Keratinocyte (primary cell): Measurements from ENCODE around the gene CFAP20DC. TPM values are rescaled to one million over a fixed set of nuclear protein-coding genes. Genes with fewer than 3 reads are reported as not detected.
A peak's percentile ranks its signal among the peaks of the same experiment; 100 is the strongest.

Source experiments
- DNase-seq: peaks from one replicate; pipeline ENCODE4 v3.0.0-alpha.2; 2011; ENCODE audit warnings: low read depth, missing footprints, low spot score
- FAIRE-seq: peaks from 2 replicates; lab custom pipeline; 2011; peaks lifted over from hg19 to GRCh38; lab: Jason Lieb, UNC
- H2AFZ ChIP-seq: 2 replicates; pipeline ENCODE4 v1.6.0; 2012; ENCODE audit warnings: low read length, control low read depth, inconsistent platforms; ENCODE audit not compliant: control insufficient read depth
- H3K27ac ChIP-seq: 2 replicates; pipeline ENCODE4 v1.5.1; 2011; ENCODE audit warnings: low read length; ENCODE audit not compliant: control insufficient read depth, insufficient read depth
- H3K27me3 ChIP-seq: 3 replicates; pipeline ENCODE4 v1.6.0; 2011; ENCODE audit warnings: low read length; ENCODE audit not compliant: control insufficient read depth, insufficient read depth; ENCODE audit errors: extremely low read depth
- H3K36me3 ChIP-seq, 2 experiments: 2 replicates in 1 of 2; 3 replicates in 1 of 2; pipeline ENCODE4 v1.5.1; 2011; ENCODE audit warnings: low read length in 2 of 2, mild to moderate bottlenecking in 1 of 2; ENCODE audit not compliant: control insufficient read depth in 2 of 2, insufficient read depth in 2 of 2; ENCODE audit errors: extremely low read depth in 1 of 2
- H3K4me1 ChIP-seq: 3 replicates; pipeline ENCODE4 v1.5.1; 2011; ENCODE audit warnings: low read length; ENCODE audit not compliant: control insufficient read depth, insufficient read depth; ENCODE audit errors: extremely low read depth
- H3K4me2 ChIP-seq: 3 replicates; pipeline ENCODE4 v1.6.0; 2011; ENCODE audit warnings: low read depth, low read length; ENCODE audit not compliant: control insufficient read depth, insufficient read depth; ENCODE audit errors: extremely low read depth
- H3K4me3 ChIP-seq, 3 experiments: fragments of 200-600 bp in 1 of 3; sonication (generic) in 1 of 3; 2 replicates in 2 of 3; 3 replicates in 1 of 3; pipeline ENCODE4 v1.5.1; 2011 to 2016; ENCODE audit warnings: low read length in 3 of 3, mild to moderate bottlenecking in 3 of 3, control low read depth in 2 of 3, inconsistent platforms in 1 of 3, low read depth in 1 of 3, mixed read lengths in 1 of 3, mixed run types in 1 of 3, moderate library complexity in 1 of 3; ENCODE audit not compliant: control insufficient read depth in 2 of 3, insufficient read depth in 2 of 3; ENCODE audit errors: extremely low read depth in 1 of 3
- H3K79me2 ChIP-seq: 2 replicates; pipeline ENCODE4 v1.6.0; 2012; ENCODE audit warnings: low read length; ENCODE audit not compliant: control insufficient read depth, insufficient read depth
- H3K9ac ChIP-seq: 3 replicates; pipeline ENCODE4 v1.6.0; 2011; ENCODE audit warnings: low read length; ENCODE audit not compliant: control insufficient read depth, insufficient read depth; ENCODE audit errors: extremely low read depth
- H3K9me1 ChIP-seq: 3 replicates; pipeline ENCODE4 v1.6.0; 2011; ENCODE audit warnings: low read length; ENCODE audit not compliant: control insufficient read depth, insufficient read depth; ENCODE audit errors: extremely low read depth
- H3K9me3 ChIP-seq: 2 replicates; pipeline ENCODE4 v1.5.1; 2012; ENCODE audit warnings: low read depth, low read length; ENCODE audit not compliant: control insufficient read depth
- H4K20me1 ChIP-seq: 3 replicates; pipeline ENCODE4 v1.6.0; 2011; ENCODE audit warnings: low read length; ENCODE audit not compliant: control insufficient read depth, insufficient read depth; ENCODE audit errors: extremely low read depth
- CTCF ChIP-seq, 3 experiments: IDR thresholded peaks in 1 of 3; conservative IDR thresholded peaks in 1 of 3; optimal IDR thresholded peaks in 1 of 3; 2 replicates in 2 of 3; 3 replicates in 1 of 3; pipeline versions ENCODE3 to v1.5.1; 2011; ENCODE audit warnings: low read length in 3 of 3, mild to moderate bottlenecking in 3 of 3, moderate library complexity in 2 of 3, control low read depth in 1 of 3, inconsistent platforms in 1 of 3; ENCODE audit not compliant: insufficient read depth in 2 of 3; ENCODE audit errors: extremely low read depth in 1 of 3
- EZH2 ChIP-seq: IDR thresholded peaks from one replicate; pipeline ENCODE4 v1.6.1; 2012; ENCODE audit warnings: inconsistent platforms, mild to moderate bottlenecking, low read length, moderate library complexity
- dilution Hi-C: fragments of 300-500 bp; cut with MboI; formaldehyde crosslinking; loops from one replicate; pipeline ENCODE4 v1.7.0; 2020; ENCODE audit warnings: low sequenced_read_pairs; ENCODE audit not compliant: extremely low pct_ligation_motif_present
- polyA plus RNA-seq, 5 experiments: library from polyadenylated mRNA; depleted of rRNA in 3 of 5; stranded (reverse) in 3 of 5; stranded (forward) in 1 of 5; unstranded in 1 of 5; fragments of >200 nt; gene quantifications; 1 replicate in 1 of 5; 2 replicates in 3 of 5; 3 replicates in 1 of 5; pipeline versions ENCODE4 v1.2.1 to v1.2.3, GENCODE V29; 2011 to 2012; ENCODE audit warnings: missing spikeins in 2 of 5, low read depth in 1 of 5, low replicate concordance in 1 of 5

Gene CFAP20DC
- polyA plus RNA-seq, 1 donor (not counting 4 experiments of a cell fraction or from before 2014, with no cell fraction given), result 6.3 TPM

- Histone ChIP-seq H3K9ac (no peak overlapping the region), H2AFZ (peak overlapping the region; percentile 83), H3K27me3 (no peaks in the 10 kb centered on the region), H3K4me2 (peak overlapping the region; percentile 18), H3K9me3 (no peaks in the 10 kb centered on the region), H3K27ac (peak overlapping the region; percentile 33), H4K20me1 (no peaks in the 10 kb centered on the region), H3K4me1 (peaks cover 30% of the 10 kb centered on the region), H3K9me1 (no peaks in the 10 kb centered on the region), H3K4me3 (no peak overlapping the region), H3K79me2 (no peaks in the 10 kb centered on the region), H3K36me3 (no peaks in the 10 kb centered on the region)
- FAIRE-seq, result peak; percentile 67
- dilution Hi-C loops, result no loop called here
- TF ChIP-seq CTCF (optimal IDR thresholded peaks at IDR 0.05 in 1 of 3, IDR thresholded peaks at IDR 0.05 in 1 of 3, conservative IDR thresholded peaks at IDR 0.05 in 1 of 3; ENCODE audit: extremely low read depth in 1 of 3, insufficient read depth in 2 of 3, low read length in 3 of 3) (peak; percentile 71 to 77 (median 72)), EZH2 (no peak)
- peak; percentile 25 for DNase-seq
Measured at GRCh38 chr3:58994746-58995330, 55.0 kb downstream of the CFAP20DC start.

- FAIRE-seq (no peak), DNase-seq (no peak)
- TF ChIP-seq EZH2 (no peak), CTCF (optimal IDR thresholded peaks at IDR 0.05 in 1 of 3, IDR thresholded peaks at IDR 0.05 in 1 of 3, conservative IDR thresholded peaks at IDR 0.05 in 1 of 3; ENCODE audit: extremely low read depth in 1 of 3, insufficient read depth in 2 of 3, low read length in 3 of 3) (no peak)
- Histone ChIP-seq H2AFZ (no peak overlapping the region), H3K4me1 (peaks cover 31% of the 10 kb centered on the region), H3K4me2 (no peak overlapping the region), H3K27ac (no peak overlapping the region), H3K27me3 (no peaks in the 10 kb centered on the region), H4K20me1 (no peaks in the 10 kb centered on the region), H3K36me3 (no peaks in the 10 kb centered on the region), H3K79me2 (no peaks in the 10 kb centered on the region), H3K9ac (no peak overlapping the region), H3K9me1 (no peaks in the 10 kb centered on the region), H3K4me3 (no peak overlapping the region), H3K9me3 (no peaks in the 10 kb centered on the region)
- dilution Hi-C loops, result no loop called here
Measured at GRCh38 chr3:58993547-58993946, 56.3 kb downstream of the CFAP20DC start.
